ENCODE data around the gene RFFL. TPM values are rescaled to one million over a fixed set of nuclear protein-coding genes. Genes with fewer than 3 reads are reported as not detected.

RFFL gene
- total and polyA plus RNA-seq, 3 donors from 2014 or later, result 42.0 to 68.6 (median 46.3) TPM

DNA sequence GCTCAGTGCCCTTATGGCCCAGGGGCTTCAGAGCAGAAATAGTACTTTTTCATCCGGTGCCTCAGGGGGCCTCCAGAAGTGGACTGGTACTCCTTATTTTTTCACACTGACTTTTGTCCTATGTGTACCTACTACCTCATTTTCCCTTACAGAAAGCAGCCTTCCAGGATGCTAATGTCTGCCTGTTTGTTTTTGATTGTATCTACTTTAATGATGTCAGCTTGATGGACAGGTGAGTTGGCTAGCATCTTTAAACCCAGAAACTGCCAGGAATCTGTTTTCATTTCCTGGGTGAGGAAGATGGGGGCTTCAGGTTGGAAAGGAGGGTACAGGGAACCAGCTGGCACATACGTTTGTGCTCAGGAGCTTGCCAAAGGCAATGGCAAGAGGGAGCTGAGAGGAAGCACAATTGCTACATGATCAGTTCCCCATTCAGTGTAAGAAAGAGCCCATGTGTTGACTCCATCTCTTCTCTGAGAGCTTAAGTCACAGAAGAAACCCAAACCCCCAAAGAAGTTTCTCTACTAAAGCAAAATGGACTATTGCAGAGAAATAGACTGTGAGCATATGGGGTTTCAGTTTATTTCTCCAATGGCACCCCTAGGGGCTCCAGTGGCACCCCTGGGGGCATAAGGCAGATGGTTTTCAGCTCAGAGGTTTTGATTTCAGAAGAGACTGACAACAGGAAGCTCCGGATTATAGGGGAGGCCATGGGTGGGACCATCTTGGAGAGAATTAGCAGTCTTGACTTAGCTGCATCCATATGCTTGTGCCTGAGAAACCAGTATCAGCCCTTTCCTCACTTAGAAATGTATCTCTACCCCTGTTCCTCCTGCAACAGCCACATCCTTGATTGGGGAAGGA is 66.9 kb downstream of the RFFL start:
- H3K4me3 ChIP-seq, result no peak overlapping the region
- TF ChIP-seq, protein P1, sequence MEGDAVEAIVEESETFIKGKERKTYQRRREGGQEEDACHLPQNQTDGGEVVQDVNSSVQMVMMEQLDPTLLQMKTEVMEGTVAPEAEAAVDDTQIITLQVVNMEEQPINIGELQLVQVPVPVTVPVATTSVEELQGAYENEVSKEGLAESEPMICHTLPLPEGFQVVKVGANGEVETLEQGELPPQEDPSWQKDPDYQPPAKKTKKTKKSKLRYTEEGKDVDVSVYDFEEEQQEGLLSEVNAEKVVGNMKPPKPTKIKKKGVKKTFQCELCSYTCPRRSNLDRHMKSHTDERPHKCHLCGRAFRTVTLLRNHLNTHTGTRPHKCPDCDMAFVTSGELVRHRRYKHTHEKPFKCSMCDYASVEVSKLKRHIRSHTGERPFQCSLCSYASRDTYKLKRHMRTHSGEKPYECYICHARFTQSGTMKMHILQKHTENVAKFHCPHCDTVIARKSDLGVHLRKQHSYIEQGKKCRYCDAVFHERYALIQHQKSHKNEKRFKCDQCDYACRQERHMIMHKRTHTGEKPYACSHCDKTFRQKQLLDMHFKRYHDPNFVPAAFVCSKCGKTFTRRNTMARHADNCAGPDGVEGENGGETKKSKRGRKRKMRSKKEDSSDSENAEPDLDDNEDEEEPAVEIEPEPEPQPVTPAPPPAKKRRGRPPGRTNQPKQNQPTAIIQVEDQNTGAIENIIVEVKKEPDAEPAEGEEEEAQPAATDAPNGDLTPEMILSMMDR (IDR thresholded peaks at IDR 0.05), result no peak
- TF ChIP-seq POLR2A (IDR thresholded peaks at IDR 0.05), result no peak
- no peak for DNase-seq
- WGBS, 2 donors, result 85 to 93% methylated on average over 3 of the region's 3 CpGs
- H3K36me3 ChIP-seq (ENCODE audit: low read depth, missing control alignments), result no peaks in the 10 kb centered on the region
- H3K27me3 ChIP-seq, result no peaks in the 10 kb centered on the region
- intact Hi-C loops (cut with DNase I; ENCODE audit: low total_unique reads), result no loop called here
- peaks cover 18% of the 10 kb centered on the region for H3K4me1 ChIP-seq
- H3K9me3 ChIP-seq, result no peaks in the 10 kb centered on the region
- H3K27ac ChIP-seq, result peak overlapping the region in 1 of 2 donors; percentile 48

DNA sequence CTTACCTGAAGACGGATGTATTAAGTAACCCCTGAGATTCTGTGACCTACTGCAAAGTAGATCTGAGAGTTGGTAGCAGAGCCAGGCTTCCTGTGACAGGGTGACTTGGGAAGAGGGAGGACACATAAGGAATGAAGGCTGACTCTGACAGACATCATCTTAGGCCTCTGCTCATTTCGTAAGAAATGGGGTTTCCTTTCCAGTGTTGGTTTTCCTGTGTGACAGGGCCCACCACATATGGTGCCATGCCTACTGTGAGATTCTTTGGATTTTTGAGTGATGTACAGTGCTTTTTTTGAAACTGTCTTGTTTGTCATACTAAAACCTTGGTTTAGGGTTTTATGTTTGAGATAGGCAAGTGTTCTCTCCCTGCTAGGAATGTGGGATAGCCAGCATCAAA is 70.5 kb downstream of the RFFL start:
- 76 to 90% methylated on average over 2 of the region's 2 CpGs for WGBS, 2 donors
- no peaks in the 10 kb centered on the region for H3K36me3 ChIP-seq (ENCODE audit: low read depth, missing control alignments)
- peaks cover 15% of the 10 kb centered on the region for H3K4me1 ChIP-seq
- TF ChIP-seq, protein P1 (IDR thresholded peaks at IDR 0.05), result no peak
- no peak for TF ChIP-seq POLR2A (IDR thresholded peaks at IDR 0.05)
- H3K9me3 ChIP-seq, result no peaks in the 10 kb centered on the region
- DNase-seq, result no peak
- intact Hi-C loops (cut with DNase I; ENCODE audit: low total_unique reads), result no loop called here
- no peak overlapping the region for H3K27ac ChIP-seq
- no peaks in the 10 kb centered on the region for H3K27me3 ChIP-seq
- H3K4me3 ChIP-seq, result no peak overlapping the region

DNA sequence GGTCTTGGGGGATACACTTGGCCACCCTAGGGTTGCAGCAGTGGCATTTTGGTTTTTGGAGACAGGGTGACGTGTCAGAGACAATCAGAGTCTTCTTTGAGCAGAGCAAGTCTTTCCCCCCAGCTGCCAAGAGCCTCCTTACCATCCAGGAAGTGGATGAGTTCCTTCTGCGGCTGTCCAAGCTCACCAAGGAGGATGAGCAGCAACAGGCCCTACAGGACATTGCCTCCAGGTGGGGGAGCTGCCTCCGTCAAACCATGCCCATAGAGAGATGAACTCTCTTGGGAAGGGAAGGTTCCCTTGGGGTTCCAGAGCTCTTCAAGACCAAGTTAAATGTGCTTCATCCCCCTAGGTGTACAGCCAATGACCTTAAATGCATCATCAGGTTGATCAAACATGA is 71.9 kb downstream of the RFFL start:
- 90 to 100% methylated on average over 1 to 3 of the region's 3 CpGs for WGBS, 2 donors
- Histone ChIP-seq H3K27ac (no peak overlapping the region), H3K9me3 (no peaks in the 10 kb centered on the region), H3K4me1 (peaks cover under 1% of the 10 kb centered on the region), H3K36me3 (ENCODE audit: low read depth, missing control alignments) (no peaks in the 10 kb centered on the region), H3K4me3 (no peak overlapping the region), H3K27me3 (no peaks in the 10 kb centered on the region)
- no peak for DNase-seq
- intact Hi-C loops (cut with DNase I; ENCODE audit: low total_unique reads), result no loop called here
- TF ChIP-seq POLR2A (IDR thresholded peaks at IDR 0.05), result no peak
- TF ChIP-seq, protein P1 (IDR thresholded peaks at IDR 0.05), result no peak

DNA sequence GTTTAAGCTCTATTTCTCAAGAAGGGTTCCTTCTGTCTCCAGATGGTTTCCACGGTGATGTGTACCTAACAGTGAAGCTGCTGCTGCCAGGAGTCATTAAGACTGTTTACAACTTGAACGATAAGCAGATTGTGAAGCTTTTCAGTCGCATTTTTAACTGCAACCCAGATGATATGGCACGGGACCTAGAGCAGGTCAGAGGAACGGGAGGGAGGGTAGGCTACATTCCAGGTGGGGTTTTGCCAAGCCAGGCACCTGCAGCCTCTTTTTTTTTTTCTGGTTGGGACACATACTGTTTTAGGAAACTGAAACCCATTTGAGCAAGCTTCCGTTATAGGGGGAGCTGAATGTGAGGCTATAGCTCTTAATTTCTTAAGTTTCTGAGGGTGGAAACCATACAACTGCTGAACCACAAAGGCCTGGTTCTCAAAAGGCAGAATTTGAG is 72.6 kb downstream of the RFFL start:
- Histone ChIP-seq H3K36me3 (ENCODE audit: low read depth, missing control alignments) (no peaks in the 10 kb centered on the region), H3K4me1 (no peaks in the 10 kb centered on the region), H3K9me3 (no peaks in the 10 kb centered on the region), H3K27ac (no peak overlapping the region), H3K4me3 (no peak overlapping the region), H3K27me3 (no peaks in the 10 kb centered on the region)
- 58 to 62% methylated on average over 6 of the region's 6 CpGs for WGBS, 2 donors
- TF ChIP-seq, protein P1 (IDR thresholded peaks at IDR 0.05), result no peak
- TF ChIP-seq POLR2A (IDR thresholded peaks at IDR 0.05), result no peak
- intact Hi-C loops (cut with DNase I; ENCODE audit: low total_unique reads), result no loop called here
- DNase-seq, result no peak

DNA sequence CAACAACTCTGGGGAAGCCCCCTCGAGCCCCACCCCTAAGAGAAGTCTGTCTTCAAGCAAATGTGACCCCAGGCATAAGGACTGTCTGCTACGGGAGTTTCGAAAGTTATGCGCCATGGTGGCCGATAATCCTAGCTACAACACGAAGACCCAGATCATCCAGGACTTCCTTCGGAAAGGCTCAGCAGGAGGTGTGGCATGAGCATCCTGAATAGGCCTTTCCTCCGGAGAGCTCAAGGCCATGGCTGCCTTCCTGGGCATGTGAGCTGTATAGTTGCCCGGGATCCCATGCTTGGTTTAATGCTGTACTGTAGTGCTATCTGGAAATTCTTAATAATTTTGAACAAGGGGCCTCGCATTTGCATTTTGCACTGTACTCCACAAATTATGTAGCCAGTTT is 74.0 kb downstream of the RFFL start:
- H3K9me3 ChIP-seq, result no peaks in the 10 kb centered on the region
- no peak for DNase-seq
- intact Hi-C loops (cut with DNase I; ENCODE audit: low total_unique reads), result no loop called here
- H3K36me3 ChIP-seq (ENCODE audit: low read depth, missing control alignments), result no peaks in the 10 kb centered on the region
- H3K27ac ChIP-seq, result no peak overlapping the region
- 89 to 90% methylated on average over 10 of the region's 10 CpGs for WGBS, 2 donors
- H3K27me3 ChIP-seq, result no peaks in the 10 kb centered on the region
- TF ChIP-seq, protein P1 (IDR thresholded peaks at IDR 0.05), result no peak
- TF ChIP-seq POLR2A (IDR thresholded peaks at IDR 0.05), result no peak
- no peak overlapping the region for H3K4me3 ChIP-seq
- H3K4me1 ChIP-seq, result no peaks in the 10 kb centered on the region
